Cardiac muscle cell (in vitro differentiated cells and primary cell): ENCODE results near the gene TGFBR1. TPM values are rescaled to one million over a fixed set of nuclear protein-coding genes. Genes with fewer than 3 reads are reported as not detected.

Experiments used
- DNase-seq, 2 donors: peaks; one replicate each; pipeline versions ENCODE4 v3.0.0 to v3.0.0-alpha.2; 2010 to 2017; ENCODE audit warnings: low read depth in 1 of 2, low spot score in 1 of 2
- H3K27ac ChIP-seq: fragments of 200-600 bp; sonication (generic); 2 replicates; pipeline ENCODE4 v1.5.1; 2016
- H3K27me3 ChIP-seq: fragments of 200-600 bp; sonication (generic); 2 replicates; pipeline ENCODE4 v1.6.0; 2016; ENCODE audit warnings: control low read depth
- H3K36me3 ChIP-seq: fragments of 200-600 bp; sonication (generic); 2 replicates; pipeline ENCODE4 v1.5.1; 2016; ENCODE audit warnings: control low read depth
- H3K4me1 ChIP-seq: fragments of 200-600 bp; sonication (generic); 2 replicates; pipeline ENCODE4 v1.8.1; 2017; ENCODE audit warnings: low read depth, mild to moderate bottlenecking, mixed run types
- H3K4me3 ChIP-seq: fragments of 200-600 bp; sonication (generic); 2 replicates; pipeline ENCODE4 v1.5.1; 2016; ENCODE audit warnings: mild to moderate bottlenecking
- H3K9me3 ChIP-seq: fragments of 200-600 bp; sonication (generic); 2 replicates; pipeline ENCODE4 v1.5.1; 2017; ENCODE audit warnings: low read depth, mild to moderate bottlenecking, control low read depth
- CTCF ChIP-seq: IDR thresholded peaks from 2 replicates; pipeline ENCODE4 v1.5.1; 2012; ENCODE audit warnings: low read depth, mild to moderate bottlenecking, low read length
- polyA plus RNA-seq: library from polyadenylated mRNA; unstranded; fragments of >200 nt; fragmentation: Nextera tagmentation; extraction: Ambion mirVana; gene quantifications from 2 replicates; pipeline ENCODE4 v1.2.1, GENCODE V29; 2016
- total RNA-seq: library from RNA; depleted of rRNA; stranded (reverse); fragments of >200 nt; gene quantifications from 2 replicates; pipeline ENCODE4 v1.2.3, GENCODE V29; 2016

TGFBR1 gene
- total and polyA plus RNA-seq, 2 experiments from 2014 or later: 11.1 to 17.2 TPM

GRCh38 chr9:99146574-99146973 is 41.7 kb downstream of the TGFBR1 start:
- no peaks in the 10 kb centered on the region for H3K9me3 ChIP-seq
- H3K27me3 ChIP-seq: no peaks in the 10 kb centered on the region
- no peak for TF ChIP-seq CTCF
- H3K27ac ChIP-seq: no peak overlapping the region
- DNase-seq: no peak
- H3K4me1 ChIP-seq: no peaks in the 10 kb centered on the region
- H3K36me3 ChIP-seq: peaks cover 51% of the 10 kb centered on the region
- H3K4me3 ChIP-seq: no peak overlapping the region

- no peaks in the 10 kb centered on the region for H3K27me3 ChIP-seq
- no peak for DNase-seq
- H3K4me1 ChIP-seq: no peaks in the 10 kb centered on the region
- H3K9me3 ChIP-seq: no peaks in the 10 kb centered on the region
- H3K27ac ChIP-seq: no peak overlapping the region
- H3K4me3 ChIP-seq: no peak overlapping the region
- H3K36me3 ChIP-seq: peaks cover 51% of the 10 kb centered on the region
- no peak for TF ChIP-seq CTCF
Measured at GRCh38 chr9:99147177-99147576, 42.3 kb downstream of the TGFBR1 start.

GRCh38 chr9:99150451-99151171 is 45.7 kb downstream of the TGFBR1 start:
- no peaks in the 10 kb centered on the region for H3K9me3 ChIP-seq
- H3K27ac ChIP-seq: no peak overlapping the region
- no peak for DNase-seq
- H3K27me3 ChIP-seq: no peaks in the 10 kb centered on the region
- peaks cover 29% of the 10 kb centered on the region for H3K36me3 ChIP-seq
- H3K4me3 ChIP-seq: no peak overlapping the region
- no peaks in the 10 kb centered on the region for H3K4me1 ChIP-seq
- no peak for TF ChIP-seq CTCF

- no peak for TF ChIP-seq CTCF
Measured at GRCh38 chr9:99154356-99154755, 49.4 kb downstream of the TGFBR1 start.

GRCh38 chr9:99155736-99156135 is 50.8 kb downstream of the TGFBR1 start:
- Histone ChIP-seq H3K4me1 (no peaks in the 10 kb centered on the region), H3K27ac (no peak overlapping the region), H3K9me3 (no peaks in the 10 kb centered on the region), H3K27me3 (no peaks in the 10 kb centered on the region), H3K4me3 (no peak overlapping the region), H3K36me3 (no peaks in the 10 kb centered on the region)
- DNase-seq: no peak
- no peak for TF ChIP-seq CTCF

More at GRCh38 chr9:99154356-99154755, 49.4 kb downstream of the TGFBR1 start:
- Histone ChIP-seq H3K36me3 (peaks cover 2% of the 10 kb centered on the region), H3K9me3 (no peaks in the 10 kb centered on the region), H3K4me3 (no peak overlapping the region), H3K27me3 (no peaks in the 10 kb centered on the region), H3K27ac (no peak overlapping the region), H3K4me1 (no peaks in the 10 kb centered on the region)
- no peak for DNase-seq
